ENCODE measurements around the gene GALNT9.

- TF ChIP-seq CTCF (conservative IDR thresholded peaks at IDR 0.05 in 1 of 2, IDR thresholded peaks at IDR 0.05 in 1 of 2; ENCODE audit: low read depth in 1 of 2, low read length in 2 of 2) (no peak), EZH2 (IDR thresholded peaks at IDR 0.05; ENCODE audit: low read length, missing control alignments) (no peak)
Observed at GRCh38 chr12:132262256-132263060, 66.9 kb downstream of the GALNT9 start.
